ENCODE results near the gene ITSN1. TPM values are rescaled to one million over a fixed set of nuclear protein-coding genes. Genes with fewer than 3 reads are reported as not detected.
"Not testable (repeated sequence)": the region's sequence is repeated elsewhere in the genome, so short reads cannot be mapped to it uniquely, and the experiment has no call there.

ITSN1 gene
- total RNA-seq, 2 donors from 2014 or later, result 2.5 to 2.9 TPM

- H3K4me3 Mint-ChIP-seq, result no peak overlapping the region
- H3K9me3 ChIP-seq (ENCODE audit: control insufficient read depth, low read length, poor library complexity, severe bottlenecking), result no peaks in the 10 kb centered on the region
- ATAC-seq (no peak), DNase-seq (no peak)
- no peaks in the 10 kb centered on the region for H3K36me3 Mint-ChIP-seq (ENCODE audit: low read depth)
- no peak overlapping the region for H3K27ac Mint-ChIP-seq
- peaks cover 17% of the 10 kb centered on the region for H3K27me3 Mint-ChIP-seq
- no peaks in the 10 kb centered on the region for H3K4me1 Mint-ChIP-seq
These were observed 54.2 kb downstream of the ITSN1 start for GRCh38 chr21:33696465-33696864.

- no peak overlapping the region for H3K4me3 Mint-ChIP-seq
- H3K27me3 Mint-ChIP-seq, result peaks cover 17% of the 10 kb centered on the region
- no peaks in the 10 kb centered on the region for H3K9me3 ChIP-seq (ENCODE audit: control insufficient read depth, low read length, poor library complexity, severe bottlenecking)
- ATAC-seq (no peak), DNase-seq (no peak)
- H3K27ac Mint-ChIP-seq, result no peak overlapping the region
- H3K4me1 Mint-ChIP-seq, result no peaks in the 10 kb centered on the region
- no peaks in the 10 kb centered on the region for H3K36me3 Mint-ChIP-seq (ENCODE audit: low read depth)
These were observed 56.0 kb downstream of the ITSN1 start for GRCh38 chr21:33698087-33698860.

GRCh38 chr21:33699277-33699676 is 57.0 kb downstream of the ITSN1 start:
- no peaks in the 10 kb centered on the region for H3K9me3 ChIP-seq (ENCODE audit: control insufficient read depth, low read length, poor library complexity, severe bottlenecking)
- no peak for DNase-seq
- no peak overlapping the region for H3K4me3 Mint-ChIP-seq
- peaks cover 2% of the 10 kb centered on the region for H3K4me1 Mint-ChIP-seq
- no peaks in the 10 kb centered on the region for H3K36me3 Mint-ChIP-seq (ENCODE audit: low read depth)
- no peak for ATAC-seq
- H3K27ac Mint-ChIP-seq, result no peak overlapping the region
- H3K27me3 Mint-ChIP-seq, result peaks cover 17% of the 10 kb centered on the region

- no peak for DNase-seq
- peaks cover 17% of the 10 kb centered on the region for H3K27me3 Mint-ChIP-seq
- H3K27ac Mint-ChIP-seq, result no peak overlapping the region
- H3K4me1 Mint-ChIP-seq, result peaks cover 2% of the 10 kb centered on the region
- ATAC-seq, result no peak
- H3K4me3 Mint-ChIP-seq, result no peak overlapping the region
- no peaks in the 10 kb centered on the region for H3K9me3 ChIP-seq (ENCODE audit: control insufficient read depth, low read length, poor library complexity, severe bottlenecking)
- H3K36me3 Mint-ChIP-seq (ENCODE audit: low read depth), result no peaks in the 10 kb centered on the region
These were observed 58.2 kb downstream of the ITSN1 start for GRCh38 chr21:33700491-33700890.

GRCh38 chr21:33703750-33704606 is 61.7 kb downstream of the ITSN1 start:
- ATAC-seq, result no peak
- Mint-ChIP-seq H3K36me3 (ENCODE audit: low read depth) (no peaks in the 10 kb centered on the region), H3K4me1 (peaks cover 2% of the 10 kb centered on the region), H3K27ac (no peak overlapping the region), H3K4me3 (no peak overlapping the region), H3K27me3 (peaks cover 7% of the 10 kb centered on the region)
- no peaks in the 10 kb centered on the region for H3K9me3 ChIP-seq (ENCODE audit: control insufficient read depth, low read length, poor library complexity, severe bottlenecking)
- DNase-seq, result no peak

- DNase-seq (no peak), ATAC-seq (no peak)
- H3K9me3 ChIP-seq (ENCODE audit: control insufficient read depth, low read length, poor library complexity, severe bottlenecking), result no peaks in the 10 kb centered on the region
- Mint-ChIP-seq H3K4me1 (peaks cover 2% of the 10 kb centered on the region), H3K4me3 (no peak overlapping the region), H3K27ac (no peak overlapping the region), H3K36me3 (ENCODE audit: low read depth) (no peaks in the 10 kb centered on the region), H3K27me3 (no peaks in the 10 kb centered on the region)
These were observed 65.5 kb downstream of the ITSN1 start for GRCh38 chr21:33707846-33708245.

- H3K9me3 ChIP-seq (ENCODE audit: control insufficient read depth, low read length, poor library complexity, severe bottlenecking), result no peaks in the 10 kb centered on the region
- no peaks in the 10 kb centered on the region for H3K36me3 Mint-ChIP-seq (ENCODE audit: low read depth)
- H3K27me3 Mint-ChIP-seq, result no peaks in the 10 kb centered on the region
- no peak for DNase-seq
- no peak overlapping the region for H3K4me3 Mint-ChIP-seq
- no peak for ATAC-seq
- peaks cover 2% of the 10 kb centered on the region for H3K4me1 Mint-ChIP-seq
- H3K27ac Mint-ChIP-seq, result no peak overlapping the region
These were observed 66.6 kb downstream of the ITSN1 start for GRCh38 chr21:33708874-33709273.

- H3K36me3 Mint-ChIP-seq (ENCODE audit: low read depth), result no peaks in the 10 kb centered on the region
- H3K27ac Mint-ChIP-seq, result no peak overlapping the region
- ATAC-seq (no peak), DNase-seq (no peak)
- no peaks in the 10 kb centered on the region for H3K9me3 ChIP-seq (ENCODE audit: control insufficient read depth, low read length, poor library complexity, severe bottlenecking)
- no peak overlapping the region for H3K4me3 Mint-ChIP-seq
- no peaks in the 10 kb centered on the region for H3K27me3 Mint-ChIP-seq
- H3K4me1 Mint-ChIP-seq, result no peaks in the 10 kb centered on the region
These were observed 69.9 kb downstream of the ITSN1 start for GRCh38 chr21:33712022-33712803.

- H3K27ac Mint-ChIP-seq, result no peak overlapping the region
- H3K27me3 Mint-ChIP-seq, result peaks cover 5% of the 10 kb centered on the region
- H3K4me1 Mint-ChIP-seq, result no peaks in the 10 kb centered on the region
- H3K9me3 ChIP-seq (ENCODE audit: control insufficient read depth, low read length, poor library complexity, severe bottlenecking), result no peaks in the 10 kb centered on the region
- peaks cover 2% of the 10 kb centered on the region for H3K36me3 Mint-ChIP-seq (ENCODE audit: low read depth)
- DNase-seq (no peak), ATAC-seq (no peak)
- H3K4me3 Mint-ChIP-seq, result no peak overlapping the region
These were observed 78.8 kb downstream of the ITSN1 start for GRCh38 chr21:33721081-33721480.

GRCh38 chr21:33729139-33729538 is 86.8 kb downstream of the ITSN1 start:
- not testable (repeated sequence) for H3K27ac Mint-ChIP-seq; H3K36me3 Mint-ChIP-seq (ENCODE audit: low read depth); H3K27me3 Mint-ChIP-seq; DNase-seq; H3K9me3 ChIP-seq (ENCODE audit: control insufficient read depth, low read length, poor library complexity, severe bottlenecking); ATAC-seq; H3K4me3 Mint-ChIP-seq; H3K4me1 Mint-ChIP-seq

- H3K9me3 ChIP-seq (ENCODE audit: control insufficient read depth, low read length, poor library complexity, severe bottlenecking), result no peaks in the 10 kb centered on the region
- Mint-ChIP-seq H3K36me3 (ENCODE audit: low read depth) (peaks cover 4% of the 10 kb centered on the region), H3K27ac (no peak overlapping the region), H3K4me3 (no peak overlapping the region), H3K27me3 (peaks cover 8% of the 10 kb centered on the region), H3K4me1 (no peaks in the 10 kb centered on the region)
- ATAC-seq (no peak), DNase-seq (no peak)
These were observed 87.3 kb downstream of the ITSN1 start for GRCh38 chr21:33729641-33730040.

GRCh38 chr21:33731447-33731846 is 89.1 kb downstream of the ITSN1 start:
- H3K36me3 Mint-ChIP-seq (ENCODE audit: low read depth), result peaks cover 4% of the 10 kb centered on the region
- ATAC-seq (no peak), DNase-seq (no peak)
- H3K4me3 Mint-ChIP-seq, result no peak overlapping the region
- no peaks in the 10 kb centered on the region for H3K4me1 Mint-ChIP-seq
- H3K9me3 ChIP-seq (ENCODE audit: control insufficient read depth, low read length, poor library complexity, severe bottlenecking), result no peaks in the 10 kb centered on the region
- H3K27me3 Mint-ChIP-seq, result peaks cover 8% of the 10 kb centered on the region
- no peak overlapping the region for H3K27ac Mint-ChIP-seq

- no peak overlapping the region for H3K27ac Mint-ChIP-seq
- peaks cover 5% of the 10 kb centered on the region for H3K27me3 Mint-ChIP-seq
- H3K4me1 Mint-ChIP-seq, result no peaks in the 10 kb centered on the region
- H3K9me3 ChIP-seq (ENCODE audit: control insufficient read depth, low read length, poor library complexity, severe bottlenecking), result no peaks in the 10 kb centered on the region
- ATAC-seq, result no peak
- H3K36me3 Mint-ChIP-seq (ENCODE audit: low read depth), result peaks cover 4% of the 10 kb centered on the region
- H3K4me3 Mint-ChIP-seq, result no peak overlapping the region
- no peak for DNase-seq
These were observed 89.7 kb downstream of the ITSN1 start for GRCh38 chr21:33732038-33732437.

All from T-helper 17 cell (primary cell).